ENCODE data around the gene MRM2. TPM values are rescaled to one million over a fixed set of nuclear protein-coding genes. Genes with fewer than 3 reads are reported as not detected.
A peak's percentile ranks its signal among the peaks of the same experiment; 100 is the strongest.

MRM2 gene
- total and polyA plus RNA-seq, 2 donors from 2014 or later = 25.6 TPM

DNA sequence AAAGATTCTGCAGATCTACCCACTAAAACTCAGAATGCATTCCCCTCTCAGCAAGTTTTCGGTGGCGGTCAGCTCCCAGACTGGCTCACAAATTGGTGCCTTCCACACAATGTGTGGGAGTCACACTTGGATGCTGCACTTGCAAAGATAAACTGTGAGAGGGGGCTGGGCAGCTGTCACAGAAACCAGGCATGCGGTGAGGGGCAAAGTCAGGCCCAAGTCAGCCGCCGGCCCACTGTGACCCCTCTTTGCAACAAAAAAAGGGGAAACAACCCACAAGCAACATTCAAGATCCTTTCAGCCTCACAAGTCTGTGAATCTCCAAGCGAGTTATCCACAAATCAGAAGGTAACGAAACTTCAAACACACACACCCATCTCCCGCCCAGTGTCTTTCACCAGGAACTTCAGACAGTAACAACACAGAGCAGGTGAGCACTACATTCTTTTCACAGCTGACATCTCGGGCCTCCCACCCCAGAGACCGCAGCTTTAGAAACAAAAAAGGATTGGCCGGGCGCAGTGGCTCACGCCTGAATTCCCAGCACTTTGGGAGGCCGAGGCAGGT, 40.3 kb upstream of the MRM2 start:
- Histone ChIP-seq H3K4me1 (ENCODE audit: control insufficient read depth in 2 of 3, insufficient read depth in 2 of 3, low read depth in 1 of 3, low read length in 3 of 3) (peaks cover 0 to 14% (median 6%) of the 10 kb centered on the region in 3 donors), H3K4me3 (ENCODE audit: low read length in 3 of 3) (no peak overlapping the region), H3K9me3 (ENCODE audit: control insufficient read depth in 2 of 3, insufficient read depth in 1 of 3, low read length in 3 of 3) (no peaks in the 10 kb centered on the region), H3K9ac (ENCODE audit: low read length in 3 of 3) (no peak overlapping the region), H3K36me3 (ENCODE audit: control insufficient read depth in 2 of 3, insufficient read depth in 3 of 3, low read length in 3 of 3) (no peaks in the 10 kb centered on the region), H3K27me3 (ENCODE audit: control insufficient read depth, insufficient read depth, low read length) (no peaks in the 10 kb centered on the region), H3K27ac (ENCODE audit: low read depth in 2 of 2, low read length in 2 of 2) (no peak overlapping the region)
- TF ChIP-seq, protein P1, sequence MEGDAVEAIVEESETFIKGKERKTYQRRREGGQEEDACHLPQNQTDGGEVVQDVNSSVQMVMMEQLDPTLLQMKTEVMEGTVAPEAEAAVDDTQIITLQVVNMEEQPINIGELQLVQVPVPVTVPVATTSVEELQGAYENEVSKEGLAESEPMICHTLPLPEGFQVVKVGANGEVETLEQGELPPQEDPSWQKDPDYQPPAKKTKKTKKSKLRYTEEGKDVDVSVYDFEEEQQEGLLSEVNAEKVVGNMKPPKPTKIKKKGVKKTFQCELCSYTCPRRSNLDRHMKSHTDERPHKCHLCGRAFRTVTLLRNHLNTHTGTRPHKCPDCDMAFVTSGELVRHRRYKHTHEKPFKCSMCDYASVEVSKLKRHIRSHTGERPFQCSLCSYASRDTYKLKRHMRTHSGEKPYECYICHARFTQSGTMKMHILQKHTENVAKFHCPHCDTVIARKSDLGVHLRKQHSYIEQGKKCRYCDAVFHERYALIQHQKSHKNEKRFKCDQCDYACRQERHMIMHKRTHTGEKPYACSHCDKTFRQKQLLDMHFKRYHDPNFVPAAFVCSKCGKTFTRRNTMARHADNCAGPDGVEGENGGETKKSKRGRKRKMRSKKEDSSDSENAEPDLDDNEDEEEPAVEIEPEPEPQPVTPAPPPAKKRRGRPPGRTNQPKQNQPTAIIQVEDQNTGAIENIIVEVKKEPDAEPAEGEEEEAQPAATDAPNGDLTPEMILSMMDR (IDR thresholded peaks at IDR 0.05; ENCODE audit: borderline replicate concordance, extremely low read depth, insufficient read depth) = no peak
- peak; percentile 47 to 86 (median 78) for DNase-seq
- intact Hi-C loops (cut with DNase I) = no loop called here
- FAIRE-seq = no peak

DNA sequence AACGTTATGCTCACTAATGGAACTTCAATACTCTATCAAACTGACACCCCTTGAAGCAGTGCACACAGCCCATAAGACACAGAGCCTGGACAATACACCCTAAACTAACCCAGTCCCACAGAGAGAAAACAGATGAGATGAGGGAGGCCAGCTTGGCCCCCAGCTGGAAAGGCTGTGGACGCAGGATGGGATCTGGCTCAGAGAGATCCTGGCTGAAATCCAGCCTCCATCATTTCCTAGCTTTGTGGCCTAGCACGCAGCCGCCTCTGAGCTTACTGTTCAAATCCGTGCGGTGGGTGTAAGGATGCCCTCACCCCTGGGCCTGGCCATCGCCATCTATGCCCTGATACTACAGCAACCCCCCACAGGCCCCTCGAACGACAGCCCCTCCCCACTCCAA, 39.5 kb upstream of the MRM2 start:
- Histone ChIP-seq H3K36me3 (ENCODE audit: control insufficient read depth in 2 of 3, insufficient read depth in 3 of 3, low read length in 3 of 3) (no peaks in the 10 kb centered on the region), H3K9me3 (ENCODE audit: control insufficient read depth in 2 of 3, insufficient read depth in 1 of 3, low read length in 3 of 3) (no peaks in the 10 kb centered on the region), H3K4me3 (ENCODE audit: low read length in 3 of 3) (no peak overlapping the region), H3K27ac (ENCODE audit: low read depth in 2 of 2, low read length in 2 of 2) (peak overlapping the region in 1 of 2 donors; percentile 2), H3K9ac (ENCODE audit: low read length in 3 of 3) (no peak overlapping the region), H3K4me1 (ENCODE audit: control insufficient read depth in 2 of 3, insufficient read depth in 2 of 3, low read depth in 1 of 3, low read length in 3 of 3) (peaks cover 0 to 14% (median 6%) of the 10 kb centered on the region in 3 donors), H3K27me3 (ENCODE audit: control insufficient read depth, insufficient read depth, low read length) (no peaks in the 10 kb centered on the region)
- TF ChIP-seq, protein P1 (IDR thresholded peaks at IDR 0.05; ENCODE audit: borderline replicate concordance, extremely low read depth, insufficient read depth) = no peak
- DNase-seq = peak in 3 of 5 donors; percentile 17 to 69 (median 61)
- no peak for FAIRE-seq
- intact Hi-C loops (cut with DNase I) = no loop called here

DNA sequence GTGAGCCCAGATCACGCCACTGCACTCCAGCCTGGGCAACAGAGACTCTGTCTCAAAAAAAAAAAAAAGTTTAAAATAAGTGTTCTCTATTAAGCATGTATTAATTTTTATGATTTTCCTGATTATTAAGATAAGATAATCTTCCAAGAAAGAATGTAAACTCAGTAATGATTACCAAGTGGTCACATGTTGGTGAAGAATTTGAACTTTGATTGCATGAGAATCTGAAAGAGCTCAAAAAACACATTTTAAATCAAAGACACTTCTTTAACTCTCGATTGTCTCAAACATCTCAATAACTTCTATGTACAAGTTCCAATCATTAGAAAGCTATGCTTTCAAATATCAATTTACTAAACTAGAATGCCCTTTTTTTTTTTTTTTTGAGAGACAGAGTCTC, 38.4 kb upstream of the MRM2 start:
- no peak for DNase-seq
- H3K9ac ChIP-seq (ENCODE audit: low read length in 3 of 3) = no peak overlapping the region
- H3K4me3 ChIP-seq (ENCODE audit: low read length in 3 of 3) = no peak overlapping the region
- TF ChIP-seq, protein P1 (IDR thresholded peaks at IDR 0.05; ENCODE audit: borderline replicate concordance, extremely low read depth, insufficient read depth) = no peak
- H3K4me1 ChIP-seq (ENCODE audit: control insufficient read depth in 2 of 3, insufficient read depth in 2 of 3, low read depth in 1 of 3, low read length in 3 of 3) = peaks cover 0 to 14% (median 6%) of the 10 kb centered on the region in 3 donors
- H3K36me3 ChIP-seq (ENCODE audit: control insufficient read depth in 2 of 3, insufficient read depth in 3 of 3, low read length in 3 of 3) = no peaks in the 10 kb centered on the region
- intact Hi-C loops (cut with DNase I) = no loop called here
- no peaks in the 10 kb centered on the region for H3K9me3 ChIP-seq (ENCODE audit: control insufficient read depth in 2 of 3, insufficient read depth in 1 of 3, low read length in 3 of 3)
- H3K27ac ChIP-seq (ENCODE audit: low read depth in 2 of 2, low read length in 2 of 2) = no peak overlapping the region
- peak; percentile 27 for FAIRE-seq
- no peaks in the 10 kb centered on the region for H3K27me3 ChIP-seq (ENCODE audit: control insufficient read depth, insufficient read depth, low read length)
